Fibroblast of gingiva (primary cell): ENCODE measurements around the gene SLC7A6OS.

Experiments used
- DNase-seq: peaks from one replicate; pipeline ENCODE4 v3.0.0-alpha.2; 2011; ENCODE audit warnings: low read depth

The SLC7A6OS gene

DNA sequence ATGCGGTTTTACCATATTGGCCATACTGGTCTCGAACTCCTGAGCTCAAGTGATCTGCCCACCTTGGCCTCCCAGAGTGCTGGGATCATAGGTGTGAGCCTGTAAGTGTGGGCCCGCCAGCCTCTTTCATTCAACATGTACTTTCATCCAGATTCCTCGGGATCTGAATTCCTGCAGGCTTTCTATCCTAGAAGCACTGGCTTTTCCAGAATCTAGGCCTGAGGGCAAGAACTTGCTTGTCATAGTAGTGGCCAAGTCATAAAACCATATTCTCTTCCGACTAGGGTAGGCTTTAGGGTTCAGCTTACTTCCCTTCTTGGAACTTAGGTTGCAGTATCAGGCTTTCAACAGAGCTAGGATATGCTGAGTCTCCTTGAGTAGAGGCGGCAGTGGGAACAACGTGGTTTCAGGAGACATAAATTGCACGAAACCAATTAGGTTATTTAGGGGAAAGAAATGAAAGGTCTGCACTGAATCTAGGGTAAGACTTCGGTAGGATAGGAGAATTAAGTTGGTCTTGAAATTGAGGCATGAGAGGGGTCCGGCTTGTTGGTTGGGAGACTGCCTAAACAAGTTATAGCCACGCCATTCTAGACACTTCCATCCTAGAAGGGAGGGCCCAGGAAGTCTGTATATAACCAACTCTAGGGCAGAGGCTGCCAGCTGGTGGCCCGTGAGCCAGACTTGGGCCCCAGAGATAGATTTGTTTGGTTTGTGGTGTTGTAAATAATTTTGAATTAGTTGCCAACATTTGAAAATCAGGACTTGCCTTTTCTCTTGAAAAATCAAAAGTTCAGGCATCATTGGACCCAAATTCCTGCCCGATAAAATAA is 30.8 kb downstream of the SLC7A6OS start:
- DNase-seq, result no peak

GRCh38 chr16:68276223-68276622 is 34.5 kb downstream of the SLC7A6OS start:
- peak; percentile 24 for DNase-seq

DNA sequence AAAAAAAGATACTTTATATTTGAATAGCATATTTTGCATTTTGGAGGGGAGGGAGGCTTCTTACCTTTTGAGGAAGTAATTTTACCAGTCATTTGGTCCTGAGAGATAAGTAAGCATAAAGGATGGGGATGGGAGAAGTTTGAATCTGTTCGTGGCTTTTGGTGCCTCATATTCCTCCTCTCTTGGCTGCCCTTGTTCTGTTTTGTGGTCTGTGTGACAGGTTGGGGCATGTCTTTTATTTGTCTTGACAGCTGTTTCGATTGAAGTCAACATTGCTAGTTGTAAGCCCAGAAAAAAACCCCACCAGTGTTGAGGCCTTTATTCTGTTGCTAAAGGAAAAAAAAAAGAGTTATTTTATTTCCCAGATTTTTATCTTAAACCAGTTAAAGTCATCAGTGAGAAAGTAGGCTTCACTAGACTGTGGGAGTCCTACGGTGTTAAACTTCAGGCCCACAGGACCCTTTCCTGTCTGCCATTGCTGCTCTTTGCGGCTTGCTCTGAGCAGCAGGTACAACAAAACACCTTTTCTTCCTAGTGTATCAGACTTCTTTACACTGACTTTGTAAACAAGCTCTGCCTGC is 35.0 kb downstream of the SLC7A6OS start:
- no peak for DNase-seq

DNA sequence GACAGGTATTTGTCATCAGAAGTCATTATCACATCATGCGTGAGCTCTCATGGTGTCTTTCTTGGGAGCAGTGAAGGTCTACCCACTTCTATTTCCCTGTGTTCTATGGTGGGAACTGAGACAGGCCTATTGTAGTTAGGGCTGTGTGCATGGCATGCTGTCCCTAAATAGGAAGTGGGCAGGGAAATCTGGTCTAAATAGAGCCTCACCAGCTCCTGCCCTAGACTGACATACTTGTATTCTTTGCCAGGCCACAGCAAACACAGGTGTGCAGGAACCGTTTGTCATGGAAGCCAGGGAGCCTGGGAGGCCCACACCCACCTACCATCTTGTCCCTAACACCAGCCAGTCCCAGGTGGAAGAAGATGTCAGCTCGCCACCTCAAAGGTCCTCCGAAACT is 36.3 kb downstream of the SLC7A6OS start:
- DNase-seq, result no peak

GRCh38 chr16:68273896-68274295 is 36.9 kb downstream of the SLC7A6OS start:
- DNase-seq, result no peak

- DNase-seq, result no peak
Observed at GRCh38 chr16:68273459-68273858, 37.3 kb downstream of the SLC7A6OS start.

DNA sequence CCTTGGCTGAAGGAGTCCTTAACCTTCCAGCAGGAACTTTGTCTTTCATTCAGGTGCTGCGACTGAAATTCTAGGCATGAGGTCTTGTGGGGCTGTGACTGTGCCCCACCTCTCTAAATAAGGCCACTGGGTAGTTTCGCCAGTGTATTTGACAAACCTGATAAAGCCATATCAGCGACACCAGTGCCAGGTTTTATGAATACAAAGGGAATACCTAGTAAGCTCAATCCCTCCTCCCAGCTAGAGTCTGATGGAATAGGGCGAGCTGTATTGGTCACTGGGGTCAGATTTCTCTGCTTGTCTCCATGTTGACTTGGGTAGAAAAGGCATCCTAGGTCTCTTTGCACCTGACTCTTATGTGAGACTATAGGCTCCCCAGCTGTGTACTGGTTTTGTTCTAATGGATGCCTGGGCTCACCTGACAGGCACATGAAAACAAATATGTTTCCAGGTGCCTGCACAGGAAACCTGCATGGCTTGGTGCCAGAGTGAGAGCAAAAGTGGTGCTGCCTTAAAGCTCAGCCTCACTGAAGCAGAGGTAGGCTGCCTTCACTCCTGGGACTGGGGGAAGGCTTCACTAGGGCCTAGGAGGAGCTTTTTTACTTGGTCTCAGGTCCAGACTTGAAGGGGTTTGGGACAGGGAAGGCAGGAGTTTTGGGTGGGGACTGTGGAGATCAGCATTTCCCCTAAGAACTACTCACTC is 38.1 kb downstream of the SLC7A6OS start:
- DNase-seq, result no peak

DNA sequence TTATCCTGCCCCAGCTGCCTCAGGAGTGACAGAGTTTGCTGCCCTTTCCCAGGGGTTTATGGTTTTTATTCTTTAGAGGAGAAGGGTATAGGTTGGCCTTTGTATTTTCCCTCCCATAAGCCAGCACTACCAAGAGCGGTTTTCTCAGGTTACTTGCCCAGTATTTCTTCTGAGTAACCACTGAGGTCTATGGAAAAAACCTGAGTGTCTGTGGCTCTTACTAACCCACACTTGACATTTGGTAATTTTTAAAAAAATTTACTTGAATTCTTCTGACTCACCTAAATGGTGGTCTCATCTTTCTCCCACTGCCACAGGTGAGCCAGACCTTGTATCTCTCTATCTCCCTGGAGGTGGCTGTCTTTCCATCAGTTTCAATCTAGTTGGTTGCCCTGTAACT is 40.4 kb downstream of the SLC7A6OS start:
- DNase-seq, result no peak

DNA sequence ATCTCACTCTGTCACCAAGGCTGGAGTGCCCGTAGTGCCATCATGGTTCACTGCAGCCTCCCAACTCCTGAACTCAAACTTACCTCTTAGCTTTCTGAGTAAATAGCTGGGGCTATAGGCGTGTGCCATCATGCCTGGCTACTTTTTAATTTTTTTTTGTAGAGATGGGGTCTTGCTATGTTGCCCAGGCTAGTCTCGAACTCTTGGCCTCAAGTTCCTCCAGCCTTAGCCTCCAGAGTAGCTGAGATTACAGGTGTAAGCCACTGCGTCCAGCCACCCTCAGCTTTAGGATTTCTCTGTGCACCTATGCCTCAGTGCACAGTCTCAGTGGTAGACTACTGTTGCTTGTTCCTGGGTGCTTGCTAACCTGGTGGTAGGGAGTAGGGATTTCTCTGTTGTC is 41.0 kb downstream of the SLC7A6OS start:
- DNase-seq, result no peak

DNA sequence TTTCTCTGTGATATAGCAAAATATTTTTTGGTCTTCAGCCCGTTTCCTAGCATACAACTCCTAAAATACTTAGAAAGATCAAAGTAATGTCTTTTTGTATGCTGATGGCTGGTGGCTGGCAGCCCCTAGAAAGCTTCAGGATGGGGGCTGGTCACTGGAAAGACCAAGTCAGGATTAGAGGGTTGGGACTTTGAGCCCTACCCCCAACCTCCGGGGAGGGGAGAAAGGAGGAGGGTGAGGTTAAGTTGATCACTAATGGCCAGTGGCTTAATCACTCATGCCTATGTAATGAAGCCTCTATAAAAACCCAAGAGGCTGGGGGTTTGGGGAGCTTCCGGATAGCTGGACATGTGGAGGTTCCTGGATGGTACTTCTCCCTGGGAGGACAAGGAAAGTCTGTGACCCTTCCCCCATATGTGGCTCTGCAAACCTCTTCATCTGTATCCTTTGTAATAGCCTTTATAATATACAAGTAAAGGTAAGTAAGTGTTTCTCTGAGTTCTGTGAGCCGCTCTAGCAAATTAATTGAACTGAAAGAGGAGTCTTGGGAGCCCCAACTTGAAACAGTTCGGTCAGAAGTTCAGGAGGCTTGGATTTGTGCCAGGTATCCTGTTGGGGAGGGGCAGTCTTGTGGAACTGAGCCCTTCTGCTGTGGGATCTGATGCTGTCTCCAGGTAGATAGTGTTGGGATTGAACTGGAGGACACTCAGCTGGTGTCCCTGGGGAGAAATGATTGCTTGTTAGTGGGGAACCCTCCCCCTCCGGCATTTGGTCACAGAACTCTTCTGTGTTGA is 42.9 kb downstream of the SLC7A6OS start:
- DNase-seq, result no peak

DNA sequence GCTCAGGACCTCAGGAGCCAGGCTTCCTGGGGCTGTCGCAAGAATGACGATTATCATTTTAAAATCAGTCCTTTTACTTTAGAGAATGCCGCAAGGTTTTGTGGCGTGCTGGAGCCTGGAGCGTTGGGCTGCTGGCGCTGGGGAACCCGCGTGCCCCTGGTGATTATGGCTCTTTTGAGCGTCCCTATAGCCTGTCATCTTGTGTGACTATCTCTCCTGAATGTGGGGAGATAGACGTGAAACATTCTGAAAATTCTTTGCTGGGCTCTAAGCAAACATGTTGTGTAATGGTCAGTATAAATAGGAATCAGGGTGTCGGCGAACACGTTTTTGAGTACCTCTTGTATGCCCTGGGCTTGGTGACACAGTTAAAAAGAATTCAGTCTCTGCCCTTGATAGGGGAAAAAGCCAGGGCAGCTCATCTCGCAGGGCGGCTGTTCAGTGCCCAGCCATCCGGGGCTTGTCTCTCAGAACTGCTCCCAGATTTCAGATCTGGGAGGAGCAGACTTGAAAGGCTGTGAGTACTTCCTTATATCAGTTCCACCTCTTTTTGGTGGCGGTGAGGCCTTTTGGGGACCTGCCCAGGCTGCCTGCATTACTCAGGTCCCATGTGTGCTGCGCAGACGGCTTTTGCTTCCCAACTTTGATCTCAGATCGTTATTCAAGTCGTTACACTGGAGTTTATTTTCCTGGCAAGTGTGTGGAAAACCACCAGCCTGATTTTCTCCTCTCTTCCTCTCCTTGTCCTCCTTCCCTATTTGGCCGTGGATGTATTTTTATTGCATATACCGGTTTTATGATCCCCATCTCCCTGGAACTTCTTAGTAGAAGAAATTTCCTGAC is 45.4 kb downstream of the SLC7A6OS start:
- peak; percentile 77 for DNase-seq

DNA sequence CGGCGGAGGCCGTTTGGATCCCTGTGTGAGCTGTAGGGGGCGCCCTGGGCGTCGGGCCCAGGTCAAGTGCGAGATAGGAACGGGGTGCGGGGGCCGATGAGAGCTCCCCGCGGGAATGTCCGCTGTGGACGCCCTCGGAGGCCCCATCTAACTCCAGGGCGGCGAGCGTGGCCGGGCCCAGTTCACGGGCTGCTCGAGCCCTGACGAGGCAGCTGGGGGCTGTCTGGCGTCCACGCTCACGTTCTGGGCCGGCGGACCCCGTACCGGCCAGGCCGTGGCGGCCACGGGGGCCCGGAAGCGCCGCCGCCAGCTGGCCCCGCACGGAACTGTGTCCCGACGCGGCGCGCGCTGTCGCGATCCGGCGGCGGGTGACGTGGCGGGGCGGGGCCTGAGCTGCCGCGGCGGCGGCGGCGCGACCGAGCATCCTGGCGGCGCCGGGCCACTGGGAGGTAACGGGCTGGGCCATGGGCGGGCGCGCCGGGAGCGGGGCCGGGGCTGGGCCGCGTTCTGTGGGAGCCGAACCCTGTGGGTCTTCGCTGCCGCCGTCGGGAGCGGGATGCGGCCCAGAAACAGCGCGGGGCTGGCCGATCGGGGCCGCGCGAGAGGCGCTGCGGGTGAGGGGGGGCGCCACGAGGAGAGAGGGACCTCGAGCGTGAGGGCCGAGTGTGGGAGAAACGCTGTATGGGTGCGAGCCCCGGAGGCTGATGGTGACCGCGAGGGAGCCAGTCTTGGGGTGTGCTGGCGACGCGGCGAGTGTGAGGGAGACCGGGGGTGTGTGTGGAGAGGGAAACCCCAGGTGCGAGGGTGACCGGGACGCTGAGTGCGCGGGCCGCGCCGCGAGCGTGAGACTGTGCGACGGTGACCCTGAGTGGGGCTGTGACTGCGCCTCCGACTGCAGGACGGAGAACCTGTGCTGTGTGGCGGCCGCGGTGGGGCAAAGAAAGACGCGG is 46.3 kb downstream of the SLC7A6OS start, which contains the start of gene SLC7A6:
Gene SLC7A6 (plus strand): TSS at position 399 of the 950 bp plus-strand sequence. CDS start 10,201 bp downstream, outside the sequence.
- DNase-seq, result peak; percentile 63

DNA sequence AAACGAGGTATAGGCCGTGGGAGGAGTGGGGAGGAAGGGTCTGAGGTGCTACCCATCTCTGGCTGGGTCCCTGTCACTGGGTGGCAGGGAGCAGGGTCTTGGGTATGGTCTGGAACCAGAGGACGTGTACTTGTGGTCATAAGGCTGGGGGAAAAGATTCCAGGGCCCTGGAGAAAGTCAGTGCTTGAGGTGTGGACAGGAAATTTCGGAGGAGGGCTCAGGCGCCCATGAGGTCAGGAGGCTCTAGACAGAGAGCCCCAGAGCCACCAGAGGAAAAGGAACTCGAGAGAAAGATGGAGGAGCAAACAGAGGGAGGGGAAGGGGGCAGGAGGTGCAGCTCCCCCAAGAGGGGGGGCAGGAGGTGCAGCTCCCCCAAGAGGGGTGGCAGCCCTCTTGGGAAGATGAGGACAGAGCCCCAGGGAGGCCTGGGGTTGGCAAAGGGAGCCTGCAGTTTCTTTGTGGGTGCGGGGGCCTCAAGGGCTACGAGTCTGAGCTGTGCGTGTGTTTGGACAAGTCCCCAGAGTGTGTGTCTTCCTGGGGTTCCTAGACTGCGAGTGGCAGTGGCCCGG is 47.1 kb downstream of the SLC7A6OS start:
- DNase-seq, result no peak

- DNase-seq, result no peak
Observed at GRCh38 chr16:68259007-68259825, 51.5 kb downstream of the SLC7A6OS start.

GRCh38 chr16:68257906-68258800 is 52.6 kb downstream of the SLC7A6OS start:
- peak; percentile 81 for DNase-seq

DNA sequence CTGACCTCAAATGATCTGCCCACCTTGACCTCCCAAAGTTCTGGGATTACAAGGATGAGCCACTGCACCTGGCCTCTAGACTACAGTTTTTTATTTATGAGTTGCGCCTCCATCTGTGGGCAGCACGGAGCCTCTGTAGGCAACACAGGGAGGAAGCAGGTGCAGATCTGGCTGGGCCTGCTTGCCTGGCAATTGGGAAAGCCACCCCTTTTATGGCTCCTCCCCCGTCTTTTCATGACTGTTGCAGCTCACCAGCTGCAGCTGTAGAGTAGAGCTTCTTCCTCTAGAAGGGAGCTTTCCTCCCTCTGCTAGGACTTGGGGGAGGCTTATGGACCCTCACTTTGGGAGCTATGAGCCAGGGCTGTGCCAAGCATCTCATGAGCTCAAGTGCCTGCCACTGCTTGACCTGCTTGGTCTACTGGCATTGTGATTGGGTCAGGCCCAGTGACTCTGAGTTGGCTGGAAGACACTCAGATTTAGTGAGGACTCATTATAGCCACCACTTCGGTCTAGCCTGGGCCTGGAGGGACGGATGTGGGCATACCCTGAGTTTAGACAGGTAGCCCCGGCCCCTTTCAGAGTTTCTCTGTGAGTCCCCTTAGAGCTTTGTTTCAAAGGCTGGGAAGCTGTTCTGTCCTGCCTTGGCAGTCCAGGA is 53.4 kb downstream of the SLC7A6OS start:
- no peak for DNase-seq

DNA sequence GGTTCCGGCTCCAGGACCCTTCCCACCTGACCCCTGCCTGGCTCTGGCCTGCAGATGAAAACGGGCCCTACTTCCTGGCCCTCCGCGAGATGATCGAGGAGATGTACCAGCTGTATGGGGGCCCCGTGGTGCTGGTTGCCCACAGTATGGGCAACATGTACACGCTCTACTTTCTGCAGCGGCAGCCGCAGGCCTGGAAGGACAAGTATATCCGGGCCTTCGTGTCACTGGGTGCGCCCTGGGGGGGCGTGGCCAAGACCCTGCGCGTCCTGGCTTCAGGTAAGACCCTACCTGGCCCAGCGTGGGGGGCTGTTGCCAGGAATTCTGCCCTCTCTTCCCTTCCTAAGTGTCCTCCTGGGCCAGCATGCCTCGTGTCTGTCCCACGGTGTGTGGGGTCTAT is 55.0 kb downstream of the SLC7A6OS start:
- DNase-seq, result no peak
